GM19328 (cell line): ENCODE measurements around the gene SNRK.

ENCODE experiments used
- ATAC-seq: cut with Tn5 transposase; IDR thresholded peaks from one replicate; pipeline ENCODE4 v1.9.1; 2021; ENCODE audit warnings: mild to moderate bottlenecking, moderate library complexity; ENCODE audit not compliant: unreplicated experiment

SNRK gene

GRCh38 chr3:43304126-43304525, 17.8 kb downstream of the SNRK start:
- no peak for ATAC-seq

- ATAC-seq, result no peak
These were observed 20.9 kb downstream of the SNRK start for GRCh38 chr3:43307226-43307625.

GRCh38 chr3:43307649-43308048, 21.3 kb downstream of the SNRK start:
- ATAC-seq, result no peak

GRCh38 chr3:43309372-43310305, 23.3 kb downstream of the SNRK start:
- ATAC-seq, result no peak

- no peak for ATAC-seq
These were observed 30.6 kb downstream of the SNRK start for GRCh38 chr3:43316783-43317460.

GRCh38 chr3:43317461-43318316, 31.3 kb downstream of the SNRK start:
- no peak for ATAC-seq

- ATAC-seq, result no peak
These were observed 33.0 kb downstream of the SNRK start for GRCh38 chr3:43319376-43319775.

GRCh38 chr3:43319794-43320193, 33.5 kb downstream of the SNRK start:
- ATAC-seq, result no peak

- ATAC-seq, result no peak
These were observed 33.9 kb downstream of the SNRK start for GRCh38 chr3:43320288-43320687.

- no peak for ATAC-seq
These were observed 37.2 kb downstream of the SNRK start for GRCh38 chr3:43323541-43323940.

- ATAC-seq, result no peak
These were observed 40.7 kb downstream of the SNRK start for GRCh38 chr3:43326891-43327581.

- no peak for ATAC-seq
These were observed 41.2 kb downstream of the SNRK start for GRCh38 chr3:43327582-43327979.

- ATAC-seq, result no peak
These were observed 42.3 kb downstream of the SNRK start for GRCh38 chr3:43328653-43329052.

- ATAC-seq, result no peak
These were observed 44.6 kb downstream of the SNRK start for GRCh38 chr3:43330981-43331380.

GRCh38 chr3:43331381-43331780, 45.0 kb downstream of the SNRK start:
- ATAC-seq, result no peak

GRCh38 chr3:43334976-43335375, 48.6 kb downstream of the SNRK start:
- ATAC-seq, result no peak

GRCh38 chr3:43335799-43336198, 49.5 kb downstream of the SNRK start:
- ATAC-seq, result no peak

- ATAC-seq, result no peak
These were observed 52.0 kb downstream of the SNRK start for GRCh38 chr3:43338295-43338694.

GRCh38 chr3:43340403-43340802, 54.1 kb downstream of the SNRK start:
- no peak for ATAC-seq

GRCh38 chr3:43341788-43342187, 55.4 kb downstream of the SNRK start:
- no peak for ATAC-seq

GRCh38 chr3:43343185-43343584, 56.8 kb downstream of the SNRK start:
- ATAC-seq, result no peak
